ENCODE results near the gene SORL1-AS1.

Gene SORL1-AS1

DNA sequence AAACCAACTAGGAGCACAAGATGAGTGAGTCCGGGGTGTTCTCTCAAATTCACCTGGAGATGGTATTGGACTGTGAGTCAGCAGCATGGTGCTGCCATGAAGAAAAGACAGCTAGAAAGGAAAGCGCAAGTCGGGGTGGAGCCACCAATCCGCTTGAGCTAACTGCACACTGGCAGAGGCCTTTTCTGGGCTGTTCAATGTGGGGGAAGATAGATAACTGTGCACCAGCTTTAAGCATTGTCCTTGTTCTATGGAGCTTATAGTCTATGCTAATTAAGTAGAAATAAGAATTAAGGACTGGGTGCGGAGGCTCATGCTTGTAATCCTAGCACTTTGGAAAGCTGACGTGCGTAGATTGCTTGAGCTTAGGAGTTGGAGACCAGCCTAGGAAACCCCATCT, 21.9 kb upstream of the SORL1-AS1 start (continued):
- TF ChIP-seq, protein P1, sequence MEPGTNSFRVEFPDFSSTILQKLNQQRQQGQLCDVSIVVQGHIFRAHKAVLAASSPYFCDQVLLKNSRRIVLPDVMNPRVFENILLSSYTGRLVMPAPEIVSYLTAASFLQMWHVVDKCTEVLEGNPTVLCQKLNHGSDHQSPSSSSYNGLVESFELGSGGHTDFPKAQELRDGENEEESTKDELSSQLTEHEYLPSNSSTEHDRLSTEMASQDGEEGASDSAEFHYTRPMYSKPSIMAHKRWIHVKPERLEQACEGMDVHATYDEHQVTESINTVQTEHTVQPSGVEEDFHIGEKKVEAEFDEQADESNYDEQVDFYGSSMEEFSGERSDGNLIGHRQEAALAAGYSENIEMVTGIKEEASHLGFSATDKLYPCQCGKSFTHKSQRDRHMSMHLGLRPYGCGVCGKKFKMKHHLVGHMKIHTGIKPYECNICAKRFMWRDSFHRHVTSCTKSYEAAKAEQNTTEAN (CRISPR knock-in tag; IDR thresholded peaks at IDR 0.05), result no peak
- TF ChIP-seq ESRRA (CRISPR knock-in tag; IDR thresholded peaks at IDR 0.05; ENCODE audit: borderline replicate concordance), result no peak
- TF ChIP-seq, protein P2, sequence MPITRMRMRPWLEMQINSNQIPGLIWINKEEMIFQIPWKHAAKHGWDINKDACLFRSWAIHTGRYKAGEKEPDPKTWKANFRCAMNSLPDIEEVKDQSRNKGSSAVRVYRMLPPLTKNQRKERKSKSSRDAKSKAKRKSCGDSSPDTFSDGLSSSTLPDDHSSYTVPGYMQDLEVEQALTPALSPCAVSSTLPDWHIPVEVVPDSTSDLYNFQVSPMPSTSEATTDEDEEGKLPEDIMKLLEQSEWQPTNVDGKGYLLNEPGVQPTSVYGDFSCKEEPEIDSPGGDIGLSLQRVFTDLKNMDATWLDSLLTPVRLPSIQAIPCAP (CRISPR knock-in tag; IDR thresholded peaks at IDR 0.05), result no peak
- TF ChIP-seq, protein P3, sequence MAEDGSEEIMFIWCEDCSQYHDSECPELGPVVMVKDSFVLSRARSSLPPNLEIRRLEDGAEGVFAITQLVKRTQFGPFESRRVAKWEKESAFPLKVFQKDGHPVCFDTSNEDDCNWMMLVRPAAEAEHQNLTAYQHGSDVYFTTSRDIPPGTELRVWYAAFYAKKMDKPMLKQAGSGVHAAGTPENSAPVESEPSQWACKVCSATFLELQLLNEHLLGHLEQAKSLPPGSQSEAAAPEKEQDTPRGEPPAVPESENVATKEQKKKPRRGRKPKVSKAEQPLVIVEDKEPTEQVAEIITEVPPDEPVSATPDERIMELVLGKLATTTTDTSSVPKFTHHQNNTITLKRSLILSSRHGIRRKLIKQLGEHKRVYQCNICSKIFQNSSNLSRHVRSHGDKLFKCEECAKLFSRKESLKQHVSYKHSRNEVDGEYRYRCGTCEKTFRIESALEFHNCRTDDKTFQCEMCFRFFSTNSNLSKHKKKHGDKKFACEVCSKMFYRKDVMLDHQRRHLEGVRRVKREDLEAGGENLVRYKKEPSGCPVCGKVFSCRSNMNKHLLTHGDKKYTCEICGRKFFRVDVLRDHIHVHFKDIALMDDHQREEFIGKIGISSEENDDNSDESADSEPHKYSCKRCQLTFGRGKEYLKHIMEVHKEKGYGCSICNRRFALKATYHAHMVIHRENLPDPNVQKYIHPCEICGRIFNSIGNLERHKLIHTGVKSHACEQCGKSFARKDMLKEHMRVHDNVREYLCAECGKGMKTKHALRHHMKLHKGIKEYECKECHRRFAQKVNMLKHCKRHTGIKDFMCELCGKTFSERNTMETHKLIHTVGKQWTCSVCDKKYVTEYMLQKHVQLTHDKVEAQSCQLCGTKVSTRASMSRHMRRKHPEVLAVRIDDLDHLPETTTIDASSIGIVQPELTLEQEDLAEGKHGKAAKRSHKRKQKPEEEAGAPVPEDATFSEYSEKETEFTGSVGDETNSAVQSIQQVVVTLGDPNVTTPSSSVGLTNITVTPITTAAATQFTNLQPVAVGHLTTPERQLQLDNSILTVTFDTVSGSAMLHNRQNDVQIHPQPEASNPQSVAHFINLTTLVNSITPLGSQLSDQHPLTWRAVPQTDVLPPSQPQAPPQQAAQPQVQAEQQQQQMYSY (CRISPR knock-in tag; IDR thresholded peaks at IDR 0.05), result no peak
- TF ChIP-seq NFATC4 (CRISPR knock-in tag; IDR thresholded peaks at IDR 0.05), result no peak
- TF ChIP-seq, protein P4, sequence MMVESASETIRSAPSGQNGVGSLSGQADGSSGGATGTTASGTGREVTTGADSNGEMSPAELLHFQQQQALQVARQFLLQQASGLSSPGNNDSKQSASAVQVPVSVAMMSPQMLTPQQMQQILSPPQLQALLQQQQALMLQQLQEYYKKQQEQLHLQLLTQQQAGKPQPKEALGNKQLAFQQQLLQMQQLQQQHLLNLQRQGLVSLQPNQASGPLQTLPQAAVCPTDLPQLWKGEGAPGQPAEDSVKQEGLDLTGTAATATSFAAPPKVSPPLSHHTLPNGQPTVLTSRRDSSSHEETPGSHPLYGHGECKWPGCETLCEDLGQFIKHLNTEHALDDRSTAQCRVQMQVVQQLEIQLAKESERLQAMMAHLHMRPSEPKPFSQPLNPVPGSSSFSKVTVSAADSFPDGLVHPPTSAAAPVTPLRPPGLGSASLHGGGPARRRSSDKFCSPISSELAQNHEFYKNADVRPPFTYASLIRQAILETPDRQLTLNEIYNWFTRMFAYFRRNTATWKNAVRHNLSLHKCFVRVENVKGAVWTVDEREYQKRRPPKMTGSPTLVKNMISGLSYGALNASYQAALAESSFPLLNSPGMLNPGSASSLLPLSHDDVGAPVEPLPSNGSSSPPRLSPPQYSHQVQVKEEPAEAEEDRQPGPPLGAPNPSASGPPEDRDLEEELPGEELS (CRISPR knock-in tag; IDR thresholded peaks at IDR 0.05), result no peak
- TF ChIP-seq ZNF232 (CRISPR knock-in tag; IDR thresholded peaks at IDR 0.05), result no peak
- TF ChIP-seq ETV6 (CRISPR knock-in tag; IDR thresholded peaks at IDR 0.05), result no peak
- no peak for TF ChIP-seq ELF4 (CRISPR knock-in tag; IDR thresholded peaks at IDR 0.05; ENCODE audit: low read depth)

DNA sequence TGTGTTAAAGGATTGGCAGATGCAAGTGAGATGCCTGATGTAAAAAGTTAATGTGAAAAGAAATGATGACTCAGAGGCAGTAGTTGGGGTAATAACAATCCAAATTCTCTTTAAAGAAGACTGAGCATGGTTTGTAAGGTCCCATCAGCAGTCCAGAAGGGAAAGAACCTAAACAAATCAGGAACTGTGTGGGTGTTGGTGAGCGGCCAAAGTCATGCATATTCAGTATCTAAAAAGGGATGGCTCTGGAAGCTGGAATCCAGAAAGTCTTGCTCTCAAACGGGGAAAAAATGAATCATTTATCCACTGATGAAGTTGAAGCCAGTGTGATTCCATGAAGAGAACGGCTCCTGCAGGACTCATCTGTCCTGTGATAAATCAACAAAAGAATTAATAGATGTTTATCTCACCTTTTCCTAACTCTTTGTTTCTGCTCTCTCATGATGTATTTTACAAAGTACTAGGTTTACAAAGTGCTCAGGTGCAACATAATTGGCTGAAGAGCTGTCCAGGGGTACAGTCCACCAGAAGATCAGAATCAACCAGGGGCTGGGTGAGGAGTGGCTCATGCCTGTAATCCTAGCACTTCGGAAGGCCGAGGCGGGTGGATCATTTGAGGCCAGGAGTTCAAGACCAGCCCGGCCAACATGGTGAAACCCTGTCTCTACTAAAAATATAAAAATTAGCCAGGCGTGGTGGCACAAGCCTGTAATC, 20.5 kb upstream of the SORL1-AS1 start:
- POLR2A ChIA-PET, result no interaction called here
- no peak overlapping the region for H3K4me3 Mint-ChIP-seq
- ATAC-seq (no peak), DNase-seq (ENCODE audit: low spot score) (no peak)
- H3K9me3 Mint-ChIP-seq, result no peaks in the 10 kb centered on the region
- CTCF ChIA-PET, result interaction anchor here (0.6 kb wide), 1 partner anchor 64 kb away, joined by 3 read pairs; no protein-coding TSS in a partner anchor
- H3K36me3 Mint-ChIP-seq, result peaks cover 24% of the 10 kb centered on the region
- H3K4me1 Mint-ChIP-seq, result peaks cover 68% of the 10 kb centered on the region
- no peaks in the 10 kb centered on the region for H3K27me3 Mint-ChIP-seq (ENCODE audit: low read depth)
- peak overlapping the region; percentile 23 for H3K27ac Mint-ChIP-seq
- TF ChIP-seq NR1H2 (CRISPR knock-in tag; IDR thresholded peaks at IDR 0.05), result no peak
- TF ChIP-seq, protein P5, sequence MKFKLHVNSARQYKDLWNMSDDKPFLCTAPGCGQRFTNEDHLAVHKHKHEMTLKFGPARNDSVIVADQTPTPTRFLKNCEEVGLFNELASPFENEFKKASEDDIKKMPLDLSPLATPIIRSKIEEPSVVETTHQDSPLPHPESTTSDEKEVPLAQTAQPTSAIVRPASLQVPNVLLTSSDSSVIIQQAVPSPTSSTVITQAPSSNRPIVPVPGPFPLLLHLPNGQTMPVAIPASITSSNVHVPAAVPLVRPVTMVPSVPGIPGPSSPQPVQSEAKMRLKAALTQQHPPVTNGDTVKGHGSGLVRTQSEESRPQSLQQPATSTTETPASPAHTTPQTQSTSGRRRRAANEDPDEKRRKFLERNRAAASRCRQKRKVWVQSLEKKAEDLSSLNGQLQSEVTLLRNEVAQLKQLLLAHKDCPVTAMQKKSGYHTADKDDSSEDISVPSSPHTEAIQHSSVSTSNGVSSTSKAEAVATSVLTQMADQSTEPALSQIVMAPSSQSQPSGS (CRISPR knock-in tag; IDR thresholded peaks at IDR 0.05; ENCODE audit: borderline replicate concordance, low read depth), result no peak
- TF ChIP-seq, protein P6, sequence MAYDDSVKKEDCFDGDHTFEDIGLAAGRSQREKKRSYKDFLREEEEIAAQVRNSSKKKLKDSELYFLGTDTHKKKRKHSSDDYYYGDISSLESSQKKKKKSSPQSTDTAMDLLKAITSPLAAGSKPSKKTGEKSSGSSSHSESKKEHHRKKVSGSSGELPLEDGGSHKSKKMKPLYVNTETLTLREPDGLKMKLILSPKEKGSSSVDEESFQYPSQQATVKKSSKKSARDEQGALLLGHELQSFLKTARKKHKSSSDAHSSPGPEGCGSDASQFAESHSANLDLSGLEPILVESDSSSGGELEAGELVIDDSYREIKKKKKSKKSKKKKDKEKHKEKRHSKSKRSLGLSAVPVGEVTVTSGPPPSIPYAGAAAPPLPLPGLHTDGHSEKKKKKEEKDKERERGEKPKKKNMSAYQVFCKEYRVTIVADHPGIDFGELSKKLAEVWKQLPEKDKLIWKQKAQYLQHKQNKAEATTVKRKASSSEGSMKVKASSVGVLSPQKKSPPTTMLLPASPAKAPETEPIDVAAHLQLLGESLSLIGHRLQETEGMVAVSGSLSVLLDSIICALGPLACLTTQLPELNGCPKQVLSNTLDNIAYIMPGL (CRISPR knock-in tag; IDR thresholded peaks at IDR 0.05), result no peak
- TF ChIP-seq, protein P1 (CRISPR knock-in tag; IDR thresholded peaks at IDR 0.05), result no peak
- TF ChIP-seq TP53 (CRISPR knock-in tag; IDR thresholded peaks at IDR 0.05), result no peak
- TF ChIP-seq ZNF121 (CRISPR knock-in tag; IDR thresholded peaks at IDR 0.05), result no peak
- no peak for TF ChIP-seq ZNF263 (CRISPR knock-in tag; IDR thresholded peaks at IDR 0.05; ENCODE audit: low read depth)
- no peak for TF ChIP-seq JUN (CRISPR knock-in tag; IDR thresholded peaks at IDR 0.05)
- no peak for TF ChIP-seq HMGA2 (CRISPR knock-in tag; IDR thresholded peaks at IDR 0.05)
- no peak for TF ChIP-seq ZNF671 (CRISPR knock-in tag; IDR thresholded peaks at IDR 0.05)
- no peak for TF ChIP-seq RORB (CRISPR knock-in tag; IDR thresholded peaks at IDR 0.05)
- no peak for TF ChIP-seq GTF2I (CRISPR knock-in tag; conservative IDR thresholded peaks at IDR 0.05)

All from WTC11 (cell line).